ENCODE measurements around the gene NLRP3.
"Not testable (repeated sequence)": the region's sequence is repeated elsewhere in the genome, so short reads cannot be mapped to it uniquely, and the experiment has no call there.

Gene NLRP3

DNA sequence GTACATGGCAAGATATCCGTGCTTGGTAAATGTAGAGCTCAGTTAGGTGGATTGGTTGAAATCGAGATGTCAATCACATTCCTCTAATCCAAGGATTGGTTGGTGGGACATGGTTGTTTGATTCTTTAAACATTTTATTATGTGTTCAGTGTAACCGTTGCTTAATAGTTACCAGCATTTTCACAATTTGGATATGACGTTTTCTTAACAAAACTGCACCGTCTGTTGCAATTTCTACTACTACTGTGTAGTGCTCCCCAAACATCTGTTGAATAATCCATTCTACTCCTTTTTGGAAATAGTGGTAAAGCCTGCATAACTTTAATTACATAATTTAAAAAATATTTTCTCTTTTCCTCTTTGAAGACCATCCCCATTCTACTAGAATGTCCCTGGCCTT, 25.6 kb downstream of the NLRP3 start:
- DNase-seq = no peak

DNA sequence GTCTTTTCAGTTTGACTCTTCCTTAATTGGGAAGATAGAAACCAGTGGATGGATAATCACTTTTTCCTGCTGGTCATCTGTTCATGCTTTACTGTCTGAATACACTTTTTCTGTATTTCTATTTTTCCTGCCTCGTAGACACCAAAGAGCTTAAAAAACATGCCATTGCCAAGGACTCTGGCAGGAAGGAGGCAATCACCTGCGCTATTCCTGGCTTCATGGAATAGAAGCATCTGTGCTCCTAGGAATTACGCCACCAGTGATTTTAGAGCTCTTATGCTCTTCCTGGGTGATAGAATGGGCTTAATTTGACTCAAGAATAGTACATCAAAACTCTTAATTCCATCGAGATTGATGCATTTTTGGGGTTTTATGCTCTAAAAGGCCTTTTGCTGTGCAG, 26.2 kb downstream of the NLRP3 start:
- DNase-seq = no peak

DNA sequence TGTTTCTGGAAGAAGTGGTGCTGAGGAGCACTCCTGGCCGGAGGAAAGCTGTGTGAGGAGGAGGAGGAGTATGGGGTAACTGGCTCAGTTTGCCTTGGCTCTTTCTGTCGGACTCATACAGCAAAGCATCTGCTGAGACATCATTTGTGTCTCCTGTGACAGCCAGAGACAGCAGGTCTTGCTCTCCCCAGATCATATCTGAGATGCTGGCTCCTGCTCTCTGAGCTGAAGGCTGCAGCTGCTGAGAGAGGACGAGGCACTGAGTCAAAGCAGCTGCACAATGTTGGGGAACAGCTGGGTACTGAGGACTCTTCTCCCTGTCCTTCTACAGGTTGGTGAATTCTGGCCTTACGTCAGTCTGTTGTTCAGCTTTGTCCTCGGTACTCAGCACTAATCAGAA, 27.7 kb downstream of the NLRP3 start:
- no peak for DNase-seq

DNA sequence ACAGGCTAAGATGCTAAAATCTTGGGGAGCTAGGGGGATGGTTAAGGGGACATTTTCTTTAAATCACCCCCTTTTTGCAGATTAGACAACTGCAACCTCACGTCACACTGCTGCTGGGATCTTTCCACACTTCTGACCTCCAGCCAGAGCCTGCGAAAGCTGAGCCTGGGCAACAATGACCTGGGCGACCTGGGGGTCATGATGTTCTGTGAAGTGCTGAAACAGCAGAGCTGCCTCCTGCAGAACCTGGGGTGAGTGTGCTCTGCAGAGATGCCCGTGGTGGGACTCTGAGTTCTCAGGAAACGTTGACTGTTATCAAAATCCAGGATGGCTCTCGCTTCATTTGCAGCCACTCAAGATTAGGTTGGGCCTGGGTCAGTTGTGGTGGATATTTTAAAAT, 28.6 kb downstream of the NLRP3 start:
- no peak for DNase-seq

DNA sequence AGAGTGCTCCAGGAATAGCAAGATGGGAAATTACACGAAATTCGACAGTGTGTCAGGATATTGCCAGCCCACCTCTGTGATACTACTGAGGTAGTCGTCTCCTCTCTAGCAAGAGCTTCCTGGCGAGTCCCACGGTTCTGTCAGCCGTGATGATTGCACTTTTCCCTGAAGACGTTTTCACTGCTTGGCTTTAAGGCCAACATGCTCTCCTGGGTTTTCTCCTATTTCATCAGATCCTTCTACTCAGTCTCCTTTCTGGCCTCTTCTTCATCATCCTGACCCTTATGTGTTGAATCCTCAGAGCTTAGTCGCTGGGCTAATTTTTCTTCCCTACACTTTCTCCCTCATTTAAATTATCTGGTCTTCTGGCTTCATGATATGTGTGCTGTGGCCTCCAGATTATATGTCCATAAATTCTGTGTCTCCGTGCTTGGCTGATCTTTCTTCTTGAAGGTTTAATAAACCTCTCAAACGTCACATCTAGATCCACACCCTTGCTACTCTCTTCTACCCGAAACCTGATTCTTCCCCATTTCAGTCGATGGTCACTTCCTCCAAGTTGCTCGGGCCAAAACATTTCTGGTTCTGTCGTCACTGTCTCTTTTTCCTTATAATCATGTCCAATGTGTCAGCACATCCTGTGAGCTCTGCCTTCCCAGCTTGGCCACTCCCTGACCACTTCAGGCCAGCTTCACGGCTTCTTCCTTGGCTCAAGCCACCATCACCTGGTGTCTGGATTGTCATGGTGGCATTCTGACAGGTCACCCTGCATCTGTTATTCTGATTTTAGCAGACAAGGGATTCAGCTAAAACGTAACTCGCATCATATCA, 29.8 kb downstream of the NLRP3 start:
- no peak for DNase-seq

DNA sequence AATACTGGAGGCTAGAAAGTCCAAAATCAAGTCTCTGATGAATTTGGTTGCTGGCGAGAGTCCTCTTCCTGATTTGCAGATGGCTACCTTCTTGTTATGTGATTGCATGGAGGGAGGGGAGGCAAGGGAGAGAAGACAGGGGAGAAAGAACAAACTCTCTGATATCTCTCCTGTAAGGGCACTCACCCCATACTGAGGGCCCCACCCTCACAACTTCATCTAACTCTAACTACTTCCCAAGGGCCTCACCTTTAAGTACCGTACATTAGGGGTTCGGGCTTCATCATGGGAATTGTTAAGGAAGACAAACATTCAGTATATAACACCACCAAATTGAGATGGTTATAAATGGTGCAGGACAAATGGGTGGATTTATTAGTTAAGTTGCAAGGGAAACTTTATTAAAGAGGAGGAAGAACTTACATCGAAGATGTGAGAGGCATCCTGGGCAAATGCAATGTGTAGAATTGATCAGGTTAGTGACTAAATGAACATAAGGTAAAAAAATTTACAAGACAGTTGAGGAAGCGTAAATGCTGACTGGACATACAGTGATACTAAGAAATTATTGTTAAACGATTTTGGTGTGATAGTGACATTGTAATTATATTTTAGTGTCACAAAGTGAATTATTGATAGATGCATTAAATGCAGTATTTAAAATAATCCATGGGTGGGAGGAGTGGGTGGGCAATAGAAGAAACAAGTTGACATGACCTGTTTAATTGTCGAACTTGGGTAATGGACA, 31.4 kb downstream of the NLRP3 start:
- no peak for DNase-seq

DNA sequence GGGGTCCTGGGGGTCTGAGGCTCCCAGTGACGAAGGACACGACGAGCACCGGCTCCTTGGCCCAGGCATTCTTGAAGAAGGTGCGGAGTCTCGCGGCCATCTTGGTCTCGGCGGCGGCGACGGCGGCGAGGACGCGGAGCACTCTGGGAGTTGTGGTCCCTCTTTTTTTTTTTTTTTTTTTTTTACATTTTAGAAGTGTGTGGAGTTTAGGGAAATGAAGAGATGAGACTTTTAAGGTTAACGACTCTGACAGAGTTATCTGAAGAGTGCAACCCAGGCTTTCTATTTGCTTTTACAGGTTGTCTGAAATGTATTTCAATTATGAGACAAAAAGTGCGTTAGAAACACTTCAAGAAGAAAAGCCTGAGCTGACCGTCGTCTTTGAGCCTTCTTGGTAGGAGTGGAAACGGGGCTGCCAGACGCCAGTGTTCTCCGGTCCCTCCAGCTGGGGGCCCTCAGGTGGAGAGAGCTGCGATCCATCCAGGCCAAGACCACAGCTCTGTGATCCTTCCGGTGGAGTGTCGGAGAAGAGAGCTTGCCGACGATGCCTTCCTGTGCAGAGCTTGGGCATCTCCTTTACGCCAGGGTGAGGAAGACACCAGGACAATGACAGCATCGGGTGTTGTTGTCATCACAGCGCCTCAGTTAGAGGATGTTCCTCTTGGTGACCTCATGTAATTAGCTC, 32.3 kb downstream of the NLRP3 start:
- DNase-seq = no peak

DNA sequence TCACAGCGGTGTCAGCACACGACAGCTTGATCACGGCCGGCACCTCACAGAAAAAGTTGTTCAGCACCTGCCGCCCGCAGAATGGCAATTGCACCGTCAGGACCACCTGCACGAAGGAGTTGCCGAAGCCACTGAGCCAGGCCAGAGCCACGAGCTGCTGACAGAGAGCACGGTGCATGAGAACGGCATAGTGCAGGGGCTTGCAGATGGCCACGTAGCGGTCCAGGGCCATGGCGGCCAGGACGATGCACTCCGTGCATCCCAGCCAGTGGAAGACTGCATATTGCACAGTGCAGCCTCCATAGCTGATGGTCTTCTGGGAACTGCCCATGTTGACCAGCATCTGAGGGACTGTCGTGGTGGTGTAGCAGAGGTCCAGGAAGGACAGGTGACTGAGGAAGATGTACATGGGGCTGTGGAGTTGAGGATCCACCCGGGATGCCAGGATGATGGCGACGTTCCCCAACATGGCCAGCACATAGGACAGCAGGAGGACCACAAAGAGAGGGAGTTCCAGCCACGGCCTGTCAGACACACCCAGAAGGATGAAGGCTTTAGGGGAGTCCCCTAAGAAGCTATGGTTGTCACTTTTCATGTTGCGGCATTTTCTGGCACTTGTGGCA, 35.5 kb downstream of the NLRP3 start:
- no peak for DNase-seq

DNA sequence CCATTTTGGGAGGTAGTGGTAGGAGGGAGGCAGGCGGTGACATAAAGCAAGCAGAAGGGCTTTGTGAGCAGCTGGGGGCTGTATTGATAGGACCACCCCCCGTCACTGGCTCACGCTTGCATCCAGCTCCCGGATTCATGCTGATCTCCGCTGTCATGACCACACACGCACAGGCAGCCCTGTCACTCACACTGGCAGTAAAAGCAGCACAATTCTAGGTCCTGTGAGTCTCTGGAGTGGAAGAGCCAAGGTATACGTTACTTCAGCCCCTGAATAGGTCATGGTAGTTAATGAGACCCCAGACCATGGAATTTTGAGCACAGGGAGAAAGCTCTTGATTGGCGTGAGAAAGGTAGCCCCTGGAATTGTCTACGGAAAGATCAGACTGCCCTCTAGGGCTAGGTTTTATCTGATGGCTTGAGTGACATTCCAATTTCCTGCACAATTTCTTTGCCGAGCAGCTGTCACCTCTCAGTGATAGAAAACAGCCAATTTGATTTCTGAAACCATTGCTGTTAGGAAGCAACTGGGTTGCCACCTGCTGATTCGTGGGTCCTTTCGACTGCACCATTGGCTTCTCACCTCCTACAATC, 36.6 kb downstream of the NLRP3 start:
- DNase-seq = no peak

DNA sequence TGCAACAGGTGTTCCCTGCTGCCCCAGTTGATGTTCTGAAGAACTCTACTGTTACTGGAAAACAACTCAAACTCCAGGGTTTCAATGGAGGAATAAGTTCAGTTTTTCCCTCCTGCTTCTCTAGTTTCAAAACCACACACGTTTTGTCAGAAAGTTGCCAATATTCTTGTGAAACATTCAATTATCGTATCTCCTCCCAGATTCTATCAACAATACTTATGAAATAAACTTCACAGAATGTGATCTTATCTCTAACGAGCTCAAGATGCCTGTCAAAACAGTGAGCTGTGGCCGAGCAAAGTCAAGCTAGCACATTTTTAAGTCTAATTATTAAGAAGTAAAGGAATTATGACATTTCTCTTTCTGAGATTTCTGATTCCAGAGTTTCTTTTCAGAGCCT, 37.3 kb downstream of the NLRP3 start:
- DNase-seq = no peak

DNA sequence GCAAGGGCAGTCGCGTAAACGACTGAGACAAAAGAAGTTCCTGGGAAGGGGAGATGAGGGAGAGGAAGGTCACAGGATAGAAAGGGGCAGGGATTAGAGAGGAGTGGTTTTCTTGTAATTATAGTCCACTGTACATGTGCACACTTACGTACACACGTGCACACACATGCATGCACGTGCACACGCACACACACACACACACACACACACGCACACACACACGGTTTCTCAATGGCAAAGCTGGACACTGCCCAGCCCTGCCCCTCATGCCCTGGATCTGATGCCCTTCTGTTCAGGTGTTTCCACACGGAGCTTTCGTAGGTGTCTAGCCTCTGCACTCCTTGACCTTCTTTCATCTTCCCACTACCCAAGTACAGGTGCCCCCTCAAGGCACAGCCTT, 38.0 kb downstream of the NLRP3 start:
- DNase-seq = no peak

DNA sequence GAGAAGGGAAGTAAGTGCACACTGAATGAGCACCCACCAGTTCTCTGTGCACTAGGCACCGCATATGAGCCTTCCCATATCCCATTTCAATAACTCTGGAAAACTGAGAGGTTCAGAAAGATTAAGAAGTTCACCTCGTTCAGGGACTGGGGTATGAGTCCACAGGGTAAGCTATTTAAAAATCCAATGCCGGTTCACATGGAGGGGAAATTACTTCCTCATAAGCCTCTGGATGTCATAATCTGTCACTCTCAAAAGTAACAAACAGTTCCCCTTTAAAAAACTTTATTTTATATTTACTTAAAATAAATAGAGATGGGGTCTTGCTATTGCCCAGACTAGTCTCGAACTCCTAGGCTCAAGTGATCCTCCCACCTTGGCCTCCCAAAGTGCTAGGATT, 40.0 kb downstream of the NLRP3 start:
- DNase-seq = no peak

DNA sequence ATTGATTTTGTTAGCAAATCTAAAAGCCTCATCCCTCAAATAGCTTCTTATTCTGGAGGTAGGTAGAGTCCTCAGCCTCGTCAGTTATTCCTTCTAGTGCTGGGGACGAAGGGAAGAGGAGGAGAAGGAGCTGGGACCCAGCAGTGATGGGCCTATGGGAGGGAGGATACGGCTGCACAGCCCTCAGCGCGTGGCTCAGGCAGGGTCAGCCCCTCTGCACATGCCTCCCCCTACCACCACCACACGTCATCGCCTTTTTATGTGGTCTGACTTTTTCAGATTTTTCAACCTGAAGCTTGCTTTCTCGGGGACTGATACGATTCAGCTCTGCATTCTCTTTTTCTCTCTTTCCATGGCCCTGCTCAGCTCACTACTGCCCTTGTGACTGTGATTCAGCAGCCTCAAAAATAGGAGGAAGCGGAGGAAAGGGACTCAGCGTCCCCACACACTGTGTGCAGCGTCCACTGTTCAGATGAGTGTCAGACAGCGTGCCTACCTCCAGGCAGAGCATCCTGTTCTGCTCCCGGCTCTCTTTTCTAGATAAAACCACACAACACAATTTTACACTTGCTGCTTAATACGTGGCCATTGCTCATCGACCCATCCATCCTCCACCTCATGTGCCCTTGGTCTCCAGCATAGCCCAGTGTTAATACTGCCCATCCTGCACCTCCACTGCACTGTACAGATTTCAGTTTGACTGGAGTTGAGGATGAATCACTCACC, 41.1 kb downstream of the NLRP3 start:
- no peak for DNase-seq

DNA sequence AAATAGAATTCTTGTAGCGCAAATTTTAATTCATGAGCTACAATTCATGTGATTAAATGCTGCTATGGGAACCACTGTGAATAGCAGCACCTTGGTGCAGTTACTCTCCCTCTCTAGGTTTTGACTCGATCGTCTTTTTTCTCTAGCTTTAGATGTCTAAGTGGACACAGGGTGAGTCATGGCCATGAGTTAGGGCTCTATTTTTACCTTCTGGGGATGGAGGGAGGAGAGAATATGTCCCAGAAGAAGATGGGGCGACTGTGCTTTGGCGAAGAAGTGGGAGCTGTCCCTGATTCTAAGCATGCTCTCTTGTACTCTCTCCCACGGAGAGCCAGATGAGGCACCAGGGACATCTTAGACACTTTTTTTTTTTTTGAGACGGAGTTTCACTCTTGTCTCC, 43.5 kb downstream of the NLRP3 start:
- DNase-seq = no peak

DNA sequence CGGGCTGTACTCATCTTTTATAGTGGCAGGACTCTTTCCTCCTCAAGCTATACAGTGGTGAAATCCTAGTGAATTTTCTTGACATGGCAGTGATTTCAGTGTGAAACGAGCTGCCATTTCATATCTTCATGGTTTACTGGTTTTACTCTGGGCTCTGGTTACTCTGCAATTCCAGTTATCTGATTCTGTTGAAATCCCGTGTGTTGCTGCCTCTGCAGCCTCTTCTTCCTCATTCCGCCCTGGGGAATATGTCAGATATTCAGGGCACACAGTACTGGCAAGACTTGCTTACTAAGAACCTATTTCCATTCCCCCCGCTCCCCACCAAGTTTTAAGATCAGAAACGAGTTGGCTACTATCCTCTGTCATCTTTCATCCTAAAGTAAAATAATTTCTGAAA, 49.8 kb downstream of the NLRP3 start:
- no peak for DNase-seq

DNA sequence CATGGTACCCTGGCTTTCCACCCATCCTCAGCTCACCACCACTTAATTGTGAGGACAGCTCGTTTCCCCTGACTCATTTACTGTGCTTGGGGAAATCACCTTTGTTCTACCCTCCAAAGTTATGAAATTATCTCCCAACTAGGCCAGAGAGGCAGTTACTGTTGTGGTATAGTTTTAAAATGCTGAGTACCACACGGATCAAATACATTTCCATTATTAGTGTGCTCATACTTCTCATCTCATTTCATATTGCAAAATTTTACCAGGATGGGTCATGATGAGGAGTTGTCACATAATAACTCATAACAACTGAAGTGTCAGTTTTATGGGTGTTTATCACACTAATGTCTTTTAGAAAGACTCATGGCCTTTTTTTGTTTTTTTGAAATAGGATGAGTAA, 51.2 kb downstream of the NLRP3 start:
- peak; percentile 10 for DNase-seq

DNA sequence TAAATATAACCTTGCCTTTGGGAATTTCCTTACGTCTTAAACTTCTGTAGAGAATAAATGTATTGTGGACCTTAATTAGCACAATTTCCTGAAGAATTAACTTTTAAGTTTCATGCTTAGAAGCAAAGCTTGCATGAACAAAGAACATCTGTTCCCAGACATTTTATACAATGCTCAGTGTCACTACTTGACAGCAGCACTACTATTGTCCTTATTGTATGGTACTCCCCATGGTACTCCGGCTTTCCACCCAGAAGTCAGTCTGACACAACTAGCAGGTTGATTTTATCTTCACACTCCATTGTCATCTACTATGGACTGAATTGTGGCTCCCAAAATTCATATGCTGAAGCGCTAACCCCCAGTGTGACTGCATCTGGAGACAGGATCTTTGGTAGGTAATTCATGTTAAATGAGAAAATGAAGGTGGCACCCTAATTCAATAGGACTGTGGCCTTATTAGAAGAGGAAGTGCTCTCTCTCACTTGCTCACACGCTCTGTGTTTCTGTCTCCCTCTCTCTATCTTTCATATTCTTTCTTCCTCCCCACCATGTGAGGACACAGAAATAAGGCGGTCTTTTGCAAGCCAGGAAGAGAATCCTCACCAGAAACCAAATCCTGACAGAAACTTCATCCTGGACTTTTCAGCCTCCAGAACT, 52.6 kb downstream of the NLRP3 start:
- DNase-seq = no peak

DNA sequence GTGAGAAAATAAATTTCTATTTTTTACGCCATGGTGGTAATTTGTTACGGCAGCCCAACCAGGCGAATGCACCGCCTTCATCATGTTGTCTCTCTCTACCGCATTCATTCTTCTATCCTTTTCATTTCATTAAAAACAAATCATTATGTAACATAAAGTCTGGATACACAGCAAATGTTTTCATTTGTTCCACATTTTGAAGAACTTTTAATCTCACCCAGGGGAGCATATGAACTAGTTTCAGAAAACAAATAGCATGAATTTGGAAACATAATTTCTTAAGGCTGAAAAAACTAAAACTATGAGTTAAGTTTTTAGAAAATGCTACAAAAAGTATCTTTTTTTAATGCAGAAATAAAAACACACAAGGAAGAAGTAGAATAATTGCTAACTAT, 53.2 kb downstream of the NLRP3 start:
- no peak for DNase-seq

DNA sequence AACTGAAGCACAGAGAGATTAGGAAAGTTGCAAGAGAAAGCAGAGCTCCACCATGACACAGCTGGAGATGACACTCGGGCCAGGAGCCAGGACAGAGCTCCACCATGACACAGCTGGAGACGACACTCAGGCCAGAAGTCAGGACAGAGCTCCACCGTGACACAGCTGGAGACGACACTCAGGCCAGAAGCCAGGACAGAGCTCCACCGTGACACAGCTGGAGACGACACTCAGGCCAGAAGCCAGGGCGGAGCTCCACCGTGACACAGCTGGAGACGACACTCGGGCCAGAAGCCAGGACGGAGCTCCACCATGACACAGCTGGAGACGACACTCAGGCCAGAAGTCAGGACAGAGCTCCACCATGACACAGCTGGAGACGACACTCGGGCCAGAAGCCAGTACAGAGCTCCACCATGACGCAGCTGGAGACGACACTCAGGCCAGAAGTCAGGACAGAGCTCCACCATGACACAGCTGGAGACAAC, 55.0 kb downstream of the NLRP3 start:
- DNase-seq = not testable (repeated sequence)

DNA sequence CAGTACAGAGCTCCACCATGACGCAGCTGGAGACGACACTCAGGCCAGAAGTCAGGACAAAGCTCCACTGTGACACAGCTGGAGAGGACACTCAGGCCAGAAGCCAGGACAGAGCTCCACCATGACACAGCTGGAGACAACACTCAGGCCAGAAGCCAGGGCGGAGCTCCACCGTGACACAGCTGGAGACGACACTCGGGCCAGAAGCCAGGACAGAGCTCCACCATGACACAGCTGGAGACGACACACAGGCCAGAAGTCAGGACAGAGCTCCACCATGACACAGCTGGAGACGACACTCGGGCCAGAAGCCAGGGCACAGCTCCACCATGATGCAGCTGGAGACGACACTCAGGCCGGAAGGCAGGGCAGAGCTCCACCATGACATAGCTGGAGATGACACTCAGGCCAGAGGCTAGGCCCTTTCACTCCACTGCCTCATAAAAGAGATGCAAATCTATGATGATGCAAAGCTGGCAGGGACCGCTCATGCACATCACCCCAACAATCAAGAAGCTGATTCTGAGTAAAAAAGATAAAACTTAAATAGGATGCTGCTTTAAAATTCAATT, 55.6 kb downstream of the NLRP3 start:
- DNase-seq = no peak

DNA sequence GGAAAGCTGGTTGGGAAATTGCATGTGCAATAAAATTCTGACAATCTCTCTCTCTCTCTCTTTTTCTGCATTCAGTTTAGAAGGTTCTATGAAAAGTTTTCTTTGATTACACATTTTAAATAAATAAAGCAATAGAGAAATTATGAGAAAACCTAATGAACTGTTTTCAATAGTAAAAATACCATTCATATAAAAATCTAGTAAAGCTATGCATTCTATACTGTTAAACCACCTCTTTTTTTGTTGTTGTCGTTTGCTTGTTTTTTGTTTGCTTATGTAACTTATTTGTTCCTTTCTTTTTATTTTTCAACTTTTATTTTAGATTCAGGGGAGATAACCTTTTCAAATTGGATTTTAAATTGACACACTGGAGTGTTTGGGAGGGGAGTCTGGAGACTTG, 56.1 kb downstream of the NLRP3 start:
- DNase-seq = no peak
